Thoracic aorta (tissue), 2 donors: ENCODE results near the gene GFOD2. TPM values are rescaled to one million over a fixed set of nuclear protein-coding genes. Genes with fewer than 3 reads are reported as not detected.

Experiments used
- ATAC-seq: fragments of 150-250 bp; one replicate; pipeline ENCODE4 v1.8.0; 2017; ENCODE audit warnings: low read depth; ENCODE audit not compliant: insufficient number of reproducible peaks, low FRiP score
- DNase-seq: peaks from one replicate; pipeline ENCODE4 v3.0.0-alpha.2; 2020; ENCODE audit warnings: low spot score
- H3K27ac ChIP-seq, 2 donors: fragments of 200-600 bp; sonication (generic); 1 replicate in 1 of 2; 2 replicates in 1 of 2; pipeline ENCODE4 v1.5.1; 2016; ENCODE audit warnings: mild to moderate bottlenecking in 2 of 2, moderate library complexity in 2 of 2
- H3K27me3 ChIP-seq: fragments of 200-600 bp; sonication (generic); replicated peaks from 2 replicates; pipeline ENCODE4 v1.6.0; 2016; ENCODE audit warnings: mild to moderate bottlenecking; ENCODE audit not compliant: insufficient read depth
- H3K36me3 ChIP-seq: fragments of 200-600 bp; sonication (generic); one replicate; pipeline ENCODE4 v1.5.1; 2016
- H3K4me1 ChIP-seq, 2 donors: fragments of 200-600 bp; sonication (generic); 1 replicate in 1 of 2; 2 replicates in 1 of 2; pipeline versions ENCODE4 v1.5.1 to v1.6.0; 2016; ENCODE audit warnings: low read depth in 2 of 2, mild to moderate bottlenecking in 1 of 2; ENCODE audit not compliant: control insufficient read depth in 1 of 2
- H3K4me3 ChIP-seq: fragments of 200-600 bp; sonication (generic); 2 replicates; pipeline ENCODE4 v1.5.1; 2016; ENCODE audit warnings: mild to moderate bottlenecking
- H3K9me3 ChIP-seq: fragments of 200-600 bp; sonication (generic); 2 replicates; pipeline ENCODE4 v1.5.1; 2016
- total RNA-seq, 2 donors: library from RNA; depleted of rRNA; stranded (reverse); fragments of >200 nt; gene quantifications; one replicate each; pipeline versions ENCODE4 v1.1.0 to v1.2.3, GENCODE V29; 2016
- TF ChIP-seq, protein P1 (sequence below): fragments of 200-600 bp; sonication (generic); IDR thresholded peaks from one replicate; pipeline ENCODE4 v1.5.1; 2019; ENCODE audit warnings: antibody characterized with exemption

Gene GFOD2
- total RNA-seq, 2 donors from 2014 or later = 13.3 to 19.2 TPM

- TF ChIP-seq, protein P1, sequence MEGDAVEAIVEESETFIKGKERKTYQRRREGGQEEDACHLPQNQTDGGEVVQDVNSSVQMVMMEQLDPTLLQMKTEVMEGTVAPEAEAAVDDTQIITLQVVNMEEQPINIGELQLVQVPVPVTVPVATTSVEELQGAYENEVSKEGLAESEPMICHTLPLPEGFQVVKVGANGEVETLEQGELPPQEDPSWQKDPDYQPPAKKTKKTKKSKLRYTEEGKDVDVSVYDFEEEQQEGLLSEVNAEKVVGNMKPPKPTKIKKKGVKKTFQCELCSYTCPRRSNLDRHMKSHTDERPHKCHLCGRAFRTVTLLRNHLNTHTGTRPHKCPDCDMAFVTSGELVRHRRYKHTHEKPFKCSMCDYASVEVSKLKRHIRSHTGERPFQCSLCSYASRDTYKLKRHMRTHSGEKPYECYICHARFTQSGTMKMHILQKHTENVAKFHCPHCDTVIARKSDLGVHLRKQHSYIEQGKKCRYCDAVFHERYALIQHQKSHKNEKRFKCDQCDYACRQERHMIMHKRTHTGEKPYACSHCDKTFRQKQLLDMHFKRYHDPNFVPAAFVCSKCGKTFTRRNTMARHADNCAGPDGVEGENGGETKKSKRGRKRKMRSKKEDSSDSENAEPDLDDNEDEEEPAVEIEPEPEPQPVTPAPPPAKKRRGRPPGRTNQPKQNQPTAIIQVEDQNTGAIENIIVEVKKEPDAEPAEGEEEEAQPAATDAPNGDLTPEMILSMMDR = no peak
- ATAC-seq (no peak), DNase-seq (no peak)
- Histone ChIP-seq H3K27me3 (no peaks in the 10 kb centered on the region), H3K4me3 (peak overlapping the region; percentile 92), H3K36me3 (no peaks in the 10 kb centered on the region), H3K9me3 (no peaks in the 10 kb centered on the region), H3K4me1 (peaks cover 9 to 27% of the 10 kb centered on the region in 2 donors), H3K27ac (peak overlapping the region; percentile 87 to 92)
These were observed 1.1 kb upstream of the GFOD2 start for GRCh38 chr16:67720236-67720635.

DNA sequence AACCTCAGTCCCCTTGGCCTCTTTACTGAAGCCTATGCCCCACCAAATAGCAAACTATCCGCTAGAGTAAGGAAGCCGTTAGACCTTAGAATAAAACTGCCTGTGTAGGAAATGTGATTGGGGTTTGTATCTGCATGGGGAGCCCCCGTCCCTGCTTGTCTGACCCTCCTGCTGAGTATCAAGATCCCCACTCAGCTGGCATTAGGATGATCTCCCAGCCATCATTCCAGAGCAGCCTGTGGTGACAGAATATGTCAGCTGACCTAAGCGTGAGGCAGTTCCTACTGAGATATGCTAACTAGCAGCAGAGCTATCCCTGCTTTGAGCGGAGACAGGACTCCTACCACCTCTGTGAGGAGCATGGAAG, 645 bp upstream of the GFOD2 start:
- TF ChIP-seq, protein P1 = no peak
- DNase-seq = no peak

DNA sequence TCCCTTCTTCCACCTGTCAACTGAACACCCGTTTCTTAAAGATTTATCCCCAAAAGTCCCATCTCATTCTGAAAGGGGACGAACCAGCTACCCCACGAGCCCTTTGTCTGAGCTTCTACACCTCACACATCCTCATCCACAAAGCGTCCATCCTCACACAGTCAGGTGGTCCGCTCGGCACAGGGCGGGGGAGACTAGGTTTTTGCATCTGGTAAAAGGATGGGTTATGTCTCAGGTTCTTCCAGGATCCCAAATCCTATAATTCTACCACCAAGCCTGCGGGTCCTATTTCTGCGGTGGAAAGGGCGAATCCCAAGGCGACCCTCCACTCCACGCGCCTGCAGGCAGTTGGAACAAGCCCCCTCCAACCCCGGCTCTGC, 458 bp downstream of the GFOD2 start:
- ATAC-seq (no peak), DNase-seq (no peak)
- Histone ChIP-seq H3K4me3 (peak overlapping the region; percentile 92), H3K27ac (peak overlapping the region in 1 of 2 donors; percentile 92), H3K27me3 (no peaks in the 10 kb centered on the region), H3K36me3 (no peaks in the 10 kb centered on the region), H3K4me1 (peaks cover 9 to 27% of the 10 kb centered on the region in 2 donors), H3K9me3 (no peaks in the 10 kb centered on the region)
- TF ChIP-seq, protein P1 = no peak

More for the DNA sequence above, 645 bp upstream of the GFOD2 start:
- Histone ChIP-seq H3K4me1 (peaks cover 9 to 27% of the 10 kb centered on the region in 2 donors), H3K9me3 (no peaks in the 10 kb centered on the region), H3K36me3 (no peaks in the 10 kb centered on the region), H3K4me3 (peak overlapping the region; percentile 92), H3K27me3 (no peaks in the 10 kb centered on the region), H3K27ac (peak overlapping the region; percentile 87 to 92)
- no peak for ATAC-seq

- TF ChIP-seq, protein P1 = no peak
- no peak for ATAC-seq
- no peak overlapping the region for H3K4me3 ChIP-seq
- no peaks in the 10 kb centered on the region for H3K36me3 ChIP-seq
- peaks cover 9 to 27% of the 10 kb centered on the region in 2 donors for H3K4me1 ChIP-seq
- H3K27me3 ChIP-seq = no peaks in the 10 kb centered on the region
- no peaks in the 10 kb centered on the region for H3K9me3 ChIP-seq
- H3K27ac ChIP-seq = no peak overlapping the region
- no peak for DNase-seq
These were observed 3.0 kb downstream of the GFOD2 start for GRCh38 chr16:67716097-67716496.

- TF ChIP-seq, protein P1 = no peak
- Histone ChIP-seq H3K9me3 (no peaks in the 10 kb centered on the region), H3K4me1 (peaks cover 6 to 18% of the 10 kb centered on the region in 2 donors), H3K4me3 (no peak overlapping the region), H3K36me3 (no peaks in the 10 kb centered on the region), H3K27ac (no peak overlapping the region), H3K27me3 (no peaks in the 10 kb centered on the region)
- ATAC-seq = no peak
- DNase-seq = no peak
These were observed 4.6 kb downstream of the GFOD2 start for GRCh38 chr16:67714522-67714921.
